Measurements from ENCODE around the gene LTBP1.
"Not testable (repeated sequence)": the region's sequence is repeated elsewhere in the genome, so short reads cannot be mapped to it uniquely, and the experiment has no call there.

LTBP1 gene

GRCh38 chr2:33436083-33436482 lies 489.3 kb downstream of the LTBP1 start:
- no peak for TF ChIP-seq CTCF (IDR thresholded peaks at IDR 0.05; ENCODE audit: low read depth, low read length)
- no peak for DNase-seq (ENCODE audit: extremely low read depth, low read depth)

GRCh38 chr2:33437297-33437696 lies 490.5 kb downstream of the LTBP1 start:
- DNase-seq (ENCODE audit: extremely low read depth, low read depth), result peak; percentile 83
- TF ChIP-seq CTCF (IDR thresholded peaks at IDR 0.05; ENCODE audit: low read depth, low read length), result no peak

GRCh38 chr2:33437815-33438214 lies 491.1 kb downstream of the LTBP1 start:
- no peak for TF ChIP-seq CTCF (IDR thresholded peaks at IDR 0.05; ENCODE audit: low read depth, low read length)
- no peak for DNase-seq (ENCODE audit: extremely low read depth, low read depth)

- TF ChIP-seq CTCF (IDR thresholded peaks at IDR 0.05; ENCODE audit: low read depth, low read length), result peak; percentile 88
- peak; percentile 60 for DNase-seq (ENCODE audit: extremely low read depth, low read depth)
Observed at GRCh38 chr2:33441235-33441810, 494.6 kb downstream of the LTBP1 start.

GRCh38 chr2:33442052-33442451 lies 495.3 kb downstream of the LTBP1 start:
- DNase-seq (ENCODE audit: extremely low read depth, low read depth), result not testable (repeated sequence)

- DNase-seq (ENCODE audit: extremely low read depth, low read depth), result peak; percentile 48
- no peak for TF ChIP-seq CTCF (IDR thresholded peaks at IDR 0.05; ENCODE audit: low read depth, low read length)
Observed at GRCh38 chr2:33442528-33443079, 495.9 kb downstream of the LTBP1 start.

- no peak for TF ChIP-seq CTCF (IDR thresholded peaks at IDR 0.05; ENCODE audit: low read depth, low read length)
- DNase-seq (ENCODE audit: extremely low read depth, low read depth), result peak; percentile 37
Observed at GRCh38 chr2:33443274-33443829, 496.6 kb downstream of the LTBP1 start.

- no peak for TF ChIP-seq CTCF (IDR thresholded peaks at IDR 0.05; ENCODE audit: low read depth, low read length)
- DNase-seq (ENCODE audit: extremely low read depth, low read depth), result no peak
Observed at GRCh38 chr2:33444967-33445366, 498.2 kb downstream of the LTBP1 start.
